ENCODE data around the gene LRRC71.

LRRC71 gene

GRCh38 chr1:156957634-156958033, 37.2 kb downstream of the LRRC71 start:
- H3K4me1 ChIP-seq = no peaks in the 10 kb centered on the region
- no peak for DNase-seq
- no peaks in the 10 kb centered on the region for H3K9me3 ChIP-seq
- no peaks in the 10 kb centered on the region for H3K27me3 ChIP-seq
- no peak for TF ChIP-seq CTCF (IDR thresholded peaks at IDR 0.05; ENCODE audit: low read depth, low read length)
- H3K36me3 ChIP-seq = peaks cover 68% of the 10 kb centered on the region
- no peak overlapping the region for H3K4me3 ChIP-seq (ENCODE audit: low read depth, low read length)

- Histone ChIP-seq H3K27me3 (no peaks in the 10 kb centered on the region), H3K4me3 (ENCODE audit: low read depth, low read length) (no peak overlapping the region), H3K4me1 (no peaks in the 10 kb centered on the region), H3K36me3 (peaks cover 72% of the 10 kb centered on the region), H3K9me3 (no peaks in the 10 kb centered on the region)
- DNase-seq = no peak
- no peak for TF ChIP-seq CTCF (IDR thresholded peaks at IDR 0.05; ENCODE audit: low read depth, low read length)
Observed at GRCh38 chr1:156958247-156958714, 37.8 kb downstream of the LRRC71 start.

- Histone ChIP-seq H3K27me3 (no peaks in the 10 kb centered on the region), H3K9me3 (no peaks in the 10 kb centered on the region), H3K4me1 (no peaks in the 10 kb centered on the region), H3K4me3 (ENCODE audit: low read depth, low read length) (no peak overlapping the region), H3K36me3 (peaks cover 70% of the 10 kb centered on the region)
- TF ChIP-seq CTCF (IDR thresholded peaks at IDR 0.05; ENCODE audit: low read depth, low read length) = no peak
- DNase-seq = no peak
Observed at GRCh38 chr1:156959414-156959813, 39.0 kb downstream of the LRRC71 start.

- no peaks in the 10 kb centered on the region for H3K9me3 ChIP-seq
- no peak overlapping the region for H3K4me3 ChIP-seq (ENCODE audit: low read depth, low read length)
- no peaks in the 10 kb centered on the region for H3K4me1 ChIP-seq
- no peaks in the 10 kb centered on the region for H3K27me3 ChIP-seq
- no peak for DNase-seq
- H3K36me3 ChIP-seq = peaks cover 73% of the 10 kb centered on the region
- TF ChIP-seq CTCF (IDR thresholded peaks at IDR 0.05; ENCODE audit: low read depth, low read length) = no peak
Observed at GRCh38 chr1:156959925-156960324, 39.5 kb downstream of the LRRC71 start.

GRCh38 chr1:156961709-156962108, 41.3 kb downstream of the LRRC71 start:
- H3K9me3 ChIP-seq = no peaks in the 10 kb centered on the region
- peak; percentile 31 for DNase-seq
- H3K36me3 ChIP-seq = peaks cover 63% of the 10 kb centered on the region
- no peaks in the 10 kb centered on the region for H3K4me1 ChIP-seq
- no peak overlapping the region for H3K4me3 ChIP-seq (ENCODE audit: low read depth, low read length)
- H3K27me3 ChIP-seq = no peaks in the 10 kb centered on the region
- TF ChIP-seq CTCF (IDR thresholded peaks at IDR 0.05; ENCODE audit: low read depth, low read length) = peak; percentile 50

GRCh38 chr1:156963621-156964020, 43.2 kb downstream of the LRRC71 start:
- Histone ChIP-seq H3K4me3 (ENCODE audit: low read depth, low read length) (no peak overlapping the region), H3K4me1 (no peaks in the 10 kb centered on the region), H3K36me3 (peaks cover 47% of the 10 kb centered on the region), H3K9me3 (no peaks in the 10 kb centered on the region), H3K27me3 (no peaks in the 10 kb centered on the region)
- TF ChIP-seq CTCF (IDR thresholded peaks at IDR 0.05; ENCODE audit: low read depth, low read length) = no peak
- no peak for DNase-seq
